HepG2 (cell line): Measurements from ENCODE around the gene PMS2. TPM values are rescaled to one million over a fixed set of nuclear protein-coding genes. Genes with fewer than 3 reads are reported as not detected.

Experiments
- AGO2 ChIP-seq: fragments of 200-400 bp; formaldehyde crosslinking; optimal IDR thresholded peaks from 2 replicates; pipeline ENCODE3; 2017; ENCODE audit warnings: mild to moderate bottlenecking, low read depth, low read length, moderate library complexity
- ATRX ChIP-seq: sonication (generic); formaldehyde crosslinking; IDR thresholded peaks from 2 replicates; pipeline ENCODE4 v1.4.0; 2020; ENCODE audit warnings: missing genetic modification reagents, borderline replicate concordance
- CEBPB ChIP-seq: IDR thresholded peaks from 2 replicates; pipeline ENCODE4 v1.6.1; 2011; ENCODE audit warnings: low read depth, low read length, improper control_type of control experiment, borderline replicate concordance
- CEBPG ChIP-seq: IDR thresholded peaks from 2 replicates; pipeline ENCODE4 v1.6.1; 2016
- FOXC1 ChIP-seq: sonication (generic); formaldehyde crosslinking; IDR thresholded peaks from 2 replicates; pipeline ENCODE4 v1.8.0; 2022; ENCODE audit warnings: mild to moderate bottlenecking, missing genetic modification reagents, borderline replicate concordance
- GATAD2A ChIP-seq: IDR thresholded peaks from 2 replicates; pipeline ENCODE4 v1.6.1; 2016
- NR2C2 ChIP-seq: sonication (generic); formaldehyde crosslinking; IDR thresholded peaks from 2 replicates; pipeline ENCODE4 v1.4.0; 2020; ENCODE audit warnings: missing genetic modification reagents, mild to moderate bottlenecking, moderate library complexity, borderline replicate concordance
- PBX2 ChIP-seq: IDR thresholded peaks from 2 replicates; pipeline ENCODE4 v1.6.1; 2016; ENCODE audit warnings: control low read depth
- POLR2A ChIP-seq, 2 experiments: IDR thresholded peaks; 2 replicates each; pipeline ENCODE4 v1.6.1; 2011; ENCODE audit warnings: low read depth in 2 of 2, low read length in 2 of 2, mild to moderate bottlenecking in 1 of 2, moderate library complexity in 1 of 2; ENCODE audit not compliant: insufficient read depth in 1 of 2
- POLR2G ChIP-seq: fragments of 200-400 bp; formaldehyde crosslinking; IDR thresholded peaks from 2 replicates; pipeline ENCODE4 v1.6.1; 2018; ENCODE audit warnings: mild to moderate bottlenecking, low read depth, low read length, moderate library complexity
- THAP11 ChIP-seq: IDR thresholded peaks from 2 replicates; pipeline ENCODE4 v1.6.1; 2016; ENCODE audit warnings: missing biosample characterization, missing genetic modification reagents
- ZNF3 ChIP-seq: IDR thresholded peaks from 2 replicates; pipeline ENCODE4 v1.7.0; 2017; ENCODE audit warnings: inconsistent platforms
- ZNF34 ChIP-seq: sonication (generic); formaldehyde crosslinking; IDR thresholded peaks from 2 replicates; pipeline ENCODE4 v1.4.0; 2020; ENCODE audit warnings: mild to moderate bottlenecking, missing genetic modification reagents, borderline replicate concordance
- ZNF678 ChIP-seq: sonication (generic); formaldehyde crosslinking; IDR thresholded peaks from 2 replicates; pipeline ENCODE4 v1.4.0; 2020; ENCODE audit warnings: mild to moderate bottlenecking, missing genetic modification reagents
- ZNF878 ChIP-seq: sonication (generic); formaldehyde crosslinking; IDR thresholded peaks from 2 replicates; pipeline ENCODE4 v1.8.1; 2023; ENCODE audit warnings: mild to moderate bottlenecking, missing genetic modification reagents, moderate library complexity
- polyA plus RNA-seq, 8 experiments: library from polyadenylated mRNA; depleted of rRNA in 3 of 8; stranded (reverse) in 7 of 8; unstranded in 1 of 8; fragments of >200 nt; fragmentation: Illumina TruSeq in 4 of 8; extraction: Trizol in 4 of 8; gene quantifications; 2 replicates each; pipeline versions ENCODE4 v1.2.1 to v1.2.3, GENCODE V29; 2011 to 2016; ENCODE audit warnings: low read depth in 4 of 8, missing spikeins in 1 of 8, mixed read lengths in 1 of 8; ENCODE audit not compliant: insufficient read depth in 1 of 8
- total RNA-seq, 5 experiments: library from RNA; depleted of rRNA; stranded (reverse); fragments of >200 nt; fragmentation: Illumina TruSeq; extraction: Trizol; gene quantifications; 2 replicates each; pipeline ENCODE4 v1.2.3, GENCODE V29; 2016; ENCODE audit warnings: low read depth in 1 of 5

PMS2 gene
- total and polyA plus RNA-seq, 2 of the 13 experiments (the other 11 are each of a cell fraction or from before 2014, with no cell fraction given) = 6.3 to 11.4 TPM

GRCh38 chr7:6015917-6016652, 7.2 kb upstream of the PMS2 start (continued):
- TF ChIP-seq ZNF878 (CRISPR knock-in tag) (0 out of 2 replicates have a peak, but pooled peaks have one; percentile 27), ATRX (CRISPR knock-in tag) (no peak), POLR2G (peak; percentile 21), NR2C2 (CRISPR knock-in tag) (peak; percentile 17; the same call in 1 of the 2 replicates), CEBPG (peak; percentile 36; the same call in 1 of the 2 replicates), PBX2 (CRISPR knock-in tag) (no peak), THAP11 (CRISPR knock-in tag) (peak; percentile 24; the same call in 1 of the 2 replicates), ZNF3 (CRISPR knock-in tag) (peak; percentile 19; the same call in 1 of the 2 replicates), FOXC1 (CRISPR knock-in tag) (peak; percentile 23; the same call in 1 of the 2 replicates), POLR2A (IDR thresholded peaks at IDR 0.05; ENCODE audit: insufficient read depth in 1 of 2, low read depth in 2 of 2, low read length in 2 of 2) (peak in 1 of 2 experiments; percentile 14; a peak in 1 of 4 replicates), ZNF678 (CRISPR knock-in tag) (no peak), GATAD2A (CRISPR knock-in tag) (peak; percentile 58; the same call in 1 of the 2 replicates), CEBPB (peak; percentile 46; the same call in 1 of the 2 replicates), AGO2 (peak; percentile 25), ZNF34 (CRISPR knock-in tag) (0 out of 2 replicates have a peak, but pooled peaks have one; percentile 48)
- TF ChIP-seq, all 625 proteins: peak for 16
